Stimulated activated CD8-positive, alpha-beta memory T cell treated with anti-CD3 and anti-CD28 coated beads, Interleukin-15, amount 100 ng/mL, for 4 hours (primary cell): ENCODE results near the gene AMH.

Source experiments
- DNase-seq, 2 donors: peaks; one replicate each; pipeline ENCODE4 v3.0.0-alpha.2; 2020; ENCODE audit warnings: low read depth in 2 of 2

Gene AMH

GRCh38 chr19:2235381-2236063, 13.6 kb upstream of the AMH start:
- DNase-seq = no peak

GRCh38 chr19:2236064-2236313, 13.1 kb upstream of the AMH start:
- no peak for DNase-seq

- peak; percentile 96 to 97 for DNase-seq
These were observed 12.6 kb upstream of the AMH start, which contains the start of the genes PLEKHJ1 and SF3A2 for GRCh38 chr19:2236314-2237050. TSS of gene PLEKHJ1 (minus strand) at chr19:2236329. CDS start at chr19:2236248, 81 bp downstream. TSS of gene SF3A2 (plus strand) at chr19:2236824. CDS start at chr19:2243419, 6,595 bp downstream.

GRCh38 chr19:2237051-2237868, 11.9 kb upstream of the AMH start:
- DNase-seq = no peak

GRCh38 chr19:2237869-2238153, 11.3 kb upstream of the AMH start:
- no peak for DNase-seq

GRCh38 chr19:2239173-2239572, 9.9 kb upstream of the AMH start:
- no peak for DNase-seq

- DNase-seq = no peak
These were observed 9.1 kb upstream of the AMH start for GRCh38 chr19:2239771-2240770.

- DNase-seq = no peak
These were observed 8.0 kb upstream of the AMH start for GRCh38 chr19:2240881-2241760.

GRCh38 chr19:2242092-2242537, 7.0 kb upstream of the AMH start:
- DNase-seq = no peak

- no peak for DNase-seq
These were observed 6.3 kb upstream of the AMH start for GRCh38 chr19:2242816-2243215.

- no peak for DNase-seq
These were observed 5.6 kb upstream of the AMH start for GRCh38 chr19:2243274-2244124.

GRCh38 chr19:2244125-2244411, 5.1 kb upstream of the AMH start:
- no peak for DNase-seq

GRCh38 chr19:2244486-2244885, 4.6 kb upstream of the AMH start:
- DNase-seq = no peak

GRCh38 chr19:2245273-2245672, 3.9 kb upstream of the AMH start:
- no peak for DNase-seq

- no peak for DNase-seq
These were observed 3.0 kb upstream of the AMH start for GRCh38 chr19:2246014-2246620.

- no peak for DNase-seq
These were observed 2.2 kb upstream of the AMH start for GRCh38 chr19:2246801-2247361.

GRCh38 chr19:2247433-2248101, 1.6 kb upstream of the AMH start:
- no peak for DNase-seq
